Measurements from ENCODE around the gene PFKFB3.

PFKFB3 gene

GRCh38 chr10:6213257-6213905 is 10.6 kb downstream of the PFKFB3 start:
- no peak overlapping the region for H3K27ac ChIP-seq

GRCh38 chr10:6213908-6214307 is 11.2 kb downstream of the PFKFB3 start:
- no peak overlapping the region for H3K27ac ChIP-seq
- no peak for TF ChIP-seq CTCF (conservative IDR thresholded peaks at IDR 0.05)

More at GRCh38 chr10:6213257-6213905, 10.6 kb downstream of the PFKFB3 start:
- no peak for TF ChIP-seq CTCF (conservative IDR thresholded peaks at IDR 0.05)

GRCh38 chr10:6214612-6215011 is 11.9 kb downstream of the PFKFB3 start:
- no peak for TF ChIP-seq CTCF (conservative IDR thresholded peaks at IDR 0.05)
- H3K27ac ChIP-seq = no peak overlapping the region

GRCh38 chr10:6215241-6215640 is 12.5 kb downstream of the PFKFB3 start:
- no peak for TF ChIP-seq CTCF (conservative IDR thresholded peaks at IDR 0.05)
- H3K27ac ChIP-seq = no peak overlapping the region

GRCh38 chr10:6215683-6216484 is 13.2 kb downstream of the PFKFB3 start:
- H3K27ac ChIP-seq = no peak overlapping the region
- TF ChIP-seq CTCF (conservative IDR thresholded peaks at IDR 0.05) = no peak

GRCh38 chr10:6216916-6217315 is 14.2 kb downstream of the PFKFB3 start:
- H3K27ac ChIP-seq = no peak overlapping the region
- no peak for TF ChIP-seq CTCF (conservative IDR thresholded peaks at IDR 0.05)

GRCh38 chr10:6217611-6218010 is 14.9 kb downstream of the PFKFB3 start:
- H3K27ac ChIP-seq = no peak overlapping the region
- TF ChIP-seq CTCF (conservative IDR thresholded peaks at IDR 0.05) = no peak

Measured in VCaP (cell line).